C4-2B (cell line): ENCODE data around the gene RPS14.

Source experiments
- CTCF ChIP-seq: fragments of 450-650 bp; conservative IDR thresholded peaks from 2 replicates; pipeline ENCODE4 v1.5.1; 2017; ENCODE audit warnings: mild to moderate bottlenecking
- ZFX ChIP-seq: fragments of 450-650 bp; IDR thresholded peaks from 2 replicates; pipeline ENCODE4 v1.6.1; 2017

DNA sequence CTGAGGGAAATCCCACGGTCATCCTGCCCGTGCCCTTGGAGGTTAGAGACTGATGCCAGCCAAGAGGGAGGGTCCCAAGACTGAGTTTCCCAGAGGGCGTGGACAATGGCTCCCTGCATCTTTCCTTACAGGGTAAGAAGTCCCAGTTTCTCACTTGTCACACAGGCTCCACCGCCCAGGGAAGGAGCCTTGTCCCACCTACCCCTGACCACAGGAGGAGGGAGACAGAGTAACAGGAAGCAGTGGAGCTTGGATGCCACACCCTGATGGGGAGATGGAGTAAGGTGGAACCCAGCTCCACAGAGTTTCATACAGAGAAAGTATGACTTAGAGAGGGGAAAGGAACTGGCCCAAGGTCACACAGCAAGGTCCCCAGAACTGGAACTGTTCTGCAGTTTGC is 27.5 kb downstream of the RPS14 start:
- TF ChIP-seq CTCF (no peak), ZFX (no peak)
